Measurements from ENCODE around the gene ZG16B.

GRCh38 chr16:2852003-2852730, 22.1 kb downstream of the ZG16B start:
- TF ChIP-seq CTCF (conservative IDR thresholded peaks at IDR 0.05; ENCODE audit: low read depth, low read length) = no peak
- TF ChIP-seq EZH2phosphoT487 (IDR thresholded peaks at IDR 0.05; ENCODE audit: borderline replicate concordance, low read length) = no peak

Data from PC-3 (cell line).